Activated naive CD8-positive, alpha-beta T cell treated with anti-CD3 and anti-CD28 coated beads, Interleukin-2, amount 10 ng/mL, durations not matched to agents 7 days and 5 days (primary cell): ENCODE measurements around the gene FOXE1. TPM values are rescaled to one million over a fixed set of nuclear protein-coding genes. Genes with fewer than 3 reads are reported as not detected.
A peak's percentile ranks its signal among the peaks of the same experiment; 100 is the strongest.

ENCODE experiments used
- ATAC-seq: fragments of 150-1000 bp; cut with Tn5 transposase; one replicate; pipeline ENCODE4 v1.10.0; 2021; ENCODE audit warnings: low read depth, moderate library complexity
- POLR2A ChIA-PET: fragments of 350-600 bp; sonication (Branson Sonifier 250); formaldehyde crosslinking; loops from one replicate; lab custom pipeline; 2021; ENCODE audit warnings: antibody characterized with exemption; lab: Charles Lee
- DNase-seq: peaks from one replicate; pipeline ENCODE4 v3.0.0; 2021
- H3K27ac Mint-ChIP-seq: one replicate; pipeline ENCODE4 v1.8.0; 2022; ENCODE audit warnings: mild to moderate bottlenecking, mixed read lengths
- H3K27me3 Mint-ChIP-seq: one replicate; pipeline ENCODE4 v1.8.0; 2022; ENCODE audit warnings: mild to moderate bottlenecking, moderate library complexity, mixed read lengths
- H3K36me3 Mint-ChIP-seq: one replicate; pipeline ENCODE4 v1.8.0; 2021; ENCODE audit warnings: mild to moderate bottlenecking, mixed read lengths
- H3K4me1 Mint-ChIP-seq: one replicate; pipeline ENCODE4 v1.8.0; 2021; ENCODE audit warnings: mixed read lengths
- H3K4me3 Mint-ChIP-seq: one replicate; pipeline ENCODE4 v1.8.0; 2022; ENCODE audit warnings: mild to moderate bottlenecking, moderate library complexity, mixed read lengths
- H3K9me3 Mint-ChIP-seq: one replicate; pipeline ENCODE4 v1.8.0; 2021; ENCODE audit warnings: mixed read lengths
- total RNA-seq, 2 experiments: library from RNA; stranded (reverse); gene quantifications; one replicate each; pipeline ENCODE4 v1.2.3, GENCODE V29; 2021

The FOXE1 gene
- total RNA-seq, 2 experiments from 2014 or later, result 0.09 TPM; not detected in 1

DNA sequence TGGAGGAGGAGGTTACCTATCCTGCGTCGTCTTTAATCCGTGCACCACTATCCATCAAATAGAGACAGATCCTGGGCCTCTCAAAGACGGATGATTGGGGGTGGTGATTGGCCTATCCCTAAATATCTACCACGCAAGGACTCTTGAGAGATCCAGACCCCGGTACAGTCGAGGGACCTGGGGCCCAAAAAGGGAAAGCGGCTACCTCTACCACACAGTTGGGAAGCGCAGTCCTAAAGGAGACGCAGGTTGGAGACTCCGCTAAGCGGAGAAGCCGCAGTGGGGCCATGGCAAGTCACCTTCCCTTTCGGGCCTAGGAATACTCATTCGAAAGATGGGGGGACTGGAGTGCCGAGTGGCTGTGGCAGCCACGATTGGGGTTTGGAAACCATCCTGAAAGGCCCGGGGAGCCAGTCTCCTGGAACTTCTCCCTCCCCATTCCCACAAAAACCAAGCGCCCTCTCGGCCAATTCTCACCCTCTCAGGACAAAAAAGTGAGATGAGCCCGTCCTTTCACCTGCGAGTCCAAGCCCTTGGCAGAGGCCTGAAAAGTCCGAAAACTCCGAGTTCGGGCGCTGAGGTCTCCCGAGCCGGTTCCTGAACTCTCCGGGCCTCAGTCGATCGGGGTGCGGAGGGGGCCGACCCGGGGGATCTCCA, 499 bp upstream of the FOXE1 start:
- H3K27ac Mint-ChIP-seq, result no peak overlapping the region
- H3K9me3 Mint-ChIP-seq, result no peaks in the 10 kb centered on the region
- peaks cover 84% of the 10 kb centered on the region for H3K27me3 Mint-ChIP-seq
- POLR2A ChIA-PET, result no interaction called here
- ATAC-seq (no peak), DNase-seq (no peak)
- no peaks in the 10 kb centered on the region for H3K36me3 Mint-ChIP-seq
- no peak overlapping the region for H3K4me3 Mint-ChIP-seq
- peaks cover 12% of the 10 kb centered on the region for H3K4me1 Mint-ChIP-seq

DNA sequence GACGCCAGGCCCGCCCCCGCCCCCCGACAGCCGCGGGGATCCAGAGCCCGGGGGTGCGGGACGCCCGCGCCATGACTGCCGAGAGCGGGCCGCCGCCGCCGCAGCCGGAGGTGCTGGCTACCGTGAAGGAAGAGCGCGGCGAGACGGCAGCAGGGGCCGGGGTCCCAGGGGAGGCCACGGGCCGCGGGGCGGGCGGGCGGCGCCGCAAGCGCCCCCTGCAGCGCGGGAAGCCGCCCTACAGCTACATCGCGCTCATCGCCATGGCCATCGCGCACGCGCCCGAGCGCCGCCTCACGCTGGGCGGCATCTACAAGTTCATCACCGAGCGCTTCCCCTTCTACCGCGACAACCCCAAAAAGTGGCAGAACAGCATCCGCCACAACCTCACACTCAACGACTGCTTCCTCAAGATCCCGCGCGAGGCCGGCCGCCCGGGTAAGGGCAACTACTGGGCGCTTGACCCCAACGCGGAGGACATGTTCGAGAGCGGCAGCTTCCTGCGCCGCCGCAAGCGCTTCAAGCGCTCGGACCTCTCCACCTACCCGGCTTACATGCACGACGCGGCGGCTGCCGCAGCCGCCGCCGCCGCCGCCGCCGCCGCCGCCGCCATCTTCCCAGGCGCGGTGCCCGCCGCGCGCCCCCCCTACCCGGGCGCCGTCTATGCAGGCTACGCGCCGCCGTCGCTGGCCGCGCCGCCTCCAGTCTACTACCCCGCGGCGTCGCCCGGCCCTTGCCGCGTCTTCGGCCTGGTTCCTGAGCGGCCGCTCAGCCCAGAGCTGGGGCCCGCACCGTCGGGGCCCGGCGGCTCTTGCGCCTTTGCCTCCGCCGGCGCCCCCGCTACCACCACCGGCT, 1.0 kb downstream of the FOXE1 start:
- peak overlapping the region; percentile 84 for H3K4me3 Mint-ChIP-seq
- DNase-seq (peak; percentile 74), ATAC-seq (peak; percentile 66)
- peaks cover 18% of the 10 kb centered on the region for H3K4me1 Mint-ChIP-seq
- no peaks in the 10 kb centered on the region for H3K36me3 Mint-ChIP-seq
- H3K27ac Mint-ChIP-seq, result peak overlapping the region; percentile 70
- no peaks in the 10 kb centered on the region for H3K9me3 Mint-ChIP-seq
- H3K27me3 Mint-ChIP-seq, result peaks cover 84% of the 10 kb centered on the region
- POLR2A ChIA-PET, result no interaction called here

DNA sequence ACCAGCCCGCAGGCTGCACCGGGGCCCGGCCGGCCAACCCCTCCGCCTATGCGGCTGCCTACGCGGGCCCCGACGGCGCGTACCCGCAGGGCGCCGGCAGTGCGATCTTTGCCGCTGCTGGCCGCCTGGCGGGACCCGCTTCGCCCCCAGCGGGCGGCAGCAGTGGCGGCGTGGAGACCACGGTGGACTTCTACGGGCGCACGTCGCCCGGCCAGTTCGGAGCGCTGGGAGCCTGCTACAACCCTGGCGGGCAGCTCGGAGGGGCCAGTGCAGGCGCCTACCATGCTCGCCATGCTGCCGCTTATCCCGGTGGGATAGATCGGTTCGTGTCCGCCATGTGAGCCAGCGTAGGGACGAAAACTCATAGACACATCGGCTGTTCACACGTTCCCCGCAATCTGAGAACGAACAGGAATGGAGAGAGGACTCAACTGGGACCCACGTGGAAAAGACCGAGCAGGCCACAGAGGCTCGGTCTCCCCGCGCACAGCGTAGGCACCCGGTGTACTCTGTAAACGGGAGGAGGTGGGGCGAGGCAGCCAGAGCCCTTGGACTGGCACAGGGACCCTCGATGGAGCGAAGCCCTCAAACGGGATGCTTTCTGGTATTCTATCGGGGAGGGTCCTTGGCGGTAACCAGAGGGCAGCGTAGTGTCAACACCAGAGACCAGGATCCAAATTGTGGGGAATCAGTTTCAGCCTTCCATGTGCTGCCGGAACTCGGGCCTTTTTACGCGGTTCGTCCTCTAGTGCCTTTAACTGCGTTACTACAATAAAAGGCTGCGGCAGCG, 1.9 kb downstream of the FOXE1 start:
- H3K27ac Mint-ChIP-seq, result no peak overlapping the region
- no peaks in the 10 kb centered on the region for H3K36me3 Mint-ChIP-seq
- H3K4me3 Mint-ChIP-seq, result no peak overlapping the region
- H3K27me3 Mint-ChIP-seq, result peaks cover 84% of the 10 kb centered on the region
- ATAC-seq (no peak), DNase-seq (no peak)
- H3K4me1 Mint-ChIP-seq, result peaks cover 18% of the 10 kb centered on the region
- POLR2A ChIA-PET, result no interaction called here
- no peaks in the 10 kb centered on the region for H3K9me3 Mint-ChIP-seq

GRCh38 chr9:97855486-97855875, 2.5 kb downstream of the FOXE1 start:
- Mint-ChIP-seq H3K27ac (no peak overlapping the region), H3K4me1 (peaks cover 18% of the 10 kb centered on the region), H3K9me3 (no peaks in the 10 kb centered on the region), H3K27me3 (peaks cover 84% of the 10 kb centered on the region), H3K4me3 (no peak overlapping the region), H3K36me3 (no peaks in the 10 kb centered on the region)
- ATAC-seq (no peak), DNase-seq (no peak)
- POLR2A ChIA-PET, result no interaction called here

DNA sequence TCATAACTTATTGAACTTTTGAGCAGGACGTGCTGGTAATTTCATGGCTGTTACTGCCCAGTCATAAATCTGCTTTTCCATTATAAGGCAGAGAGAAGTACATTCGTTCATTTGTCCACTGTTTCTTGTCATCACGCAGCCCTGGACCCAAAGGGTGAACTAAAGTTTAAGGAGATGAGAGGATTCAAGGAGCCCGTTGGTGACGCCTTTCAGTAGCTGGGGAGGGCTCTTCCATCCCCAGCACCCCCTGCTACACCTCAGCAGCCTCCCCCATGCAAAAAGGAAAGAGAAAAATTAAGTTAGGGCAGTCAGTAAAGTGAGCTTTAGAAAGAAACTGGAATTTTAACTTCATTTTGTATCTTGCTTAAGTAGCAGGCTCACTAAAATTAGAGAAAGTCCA, 2.9 kb downstream of the FOXE1 start:
- Mint-ChIP-seq H3K27ac (no peak overlapping the region), H3K4me3 (no peak overlapping the region), H3K36me3 (no peaks in the 10 kb centered on the region), H3K27me3 (peaks cover 83% of the 10 kb centered on the region), H3K9me3 (no peaks in the 10 kb centered on the region), H3K4me1 (peaks cover 18% of the 10 kb centered on the region)
- DNase-seq, result no peak
- POLR2A ChIA-PET, result no interaction called here
- no peak for ATAC-seq

- no peak for ATAC-seq
- H3K27ac Mint-ChIP-seq, result no peak overlapping the region
- H3K4me3 Mint-ChIP-seq, result no peak overlapping the region
- H3K36me3 Mint-ChIP-seq, result no peaks in the 10 kb centered on the region
- DNase-seq, result no peak
- no peaks in the 10 kb centered on the region for H3K9me3 Mint-ChIP-seq
- POLR2A ChIA-PET, result no interaction called here
- H3K27me3 Mint-ChIP-seq, result peaks cover 85% of the 10 kb centered on the region
- H3K4me1 Mint-ChIP-seq, result peaks cover 18% of the 10 kb centered on the region
Observed at GRCh38 chr9:97856857-97857605, 4.0 kb downstream of the FOXE1 start.

GRCh38 chr9:97857606-97858392, 4.8 kb downstream of the FOXE1 start:
- ATAC-seq (no peak), DNase-seq (no peak)
- POLR2A ChIA-PET, result no interaction called here
- Mint-ChIP-seq H3K4me3 (peak overlapping the region; percentile 31), H3K4me1 (peaks cover 15% of the 10 kb centered on the region), H3K36me3 (no peaks in the 10 kb centered on the region), H3K9me3 (no peaks in the 10 kb centered on the region), H3K27me3 (peaks cover 82% of the 10 kb centered on the region), H3K27ac (no peak overlapping the region)

GRCh38 chr9:97858393-97858713, 5.3 kb downstream of the FOXE1 start:
- POLR2A ChIA-PET, result no interaction called here
- Mint-ChIP-seq H3K27me3 (peaks cover 79% of the 10 kb centered on the region), H3K36me3 (no peaks in the 10 kb centered on the region), H3K9me3 (no peaks in the 10 kb centered on the region), H3K27ac (no peak overlapping the region), H3K4me3 (peak overlapping the region; percentile 31), H3K4me1 (peaks cover 15% of the 10 kb centered on the region)
- no peak for ATAC-seq
- DNase-seq, result no peak

- Mint-ChIP-seq H3K36me3 (no peaks in the 10 kb centered on the region), H3K27me3 (peaks cover 82% of the 10 kb centered on the region), H3K27ac (no peak overlapping the region), H3K9me3 (no peaks in the 10 kb centered on the region), H3K4me3 (no peak overlapping the region), H3K4me1 (peaks cover 15% of the 10 kb centered on the region)
- POLR2A ChIA-PET, result no interaction called here
- no peak for DNase-seq
- no peak for ATAC-seq
Observed at GRCh38 chr9:97858826-97859225, 5.8 kb downstream of the FOXE1 start.

DNA sequence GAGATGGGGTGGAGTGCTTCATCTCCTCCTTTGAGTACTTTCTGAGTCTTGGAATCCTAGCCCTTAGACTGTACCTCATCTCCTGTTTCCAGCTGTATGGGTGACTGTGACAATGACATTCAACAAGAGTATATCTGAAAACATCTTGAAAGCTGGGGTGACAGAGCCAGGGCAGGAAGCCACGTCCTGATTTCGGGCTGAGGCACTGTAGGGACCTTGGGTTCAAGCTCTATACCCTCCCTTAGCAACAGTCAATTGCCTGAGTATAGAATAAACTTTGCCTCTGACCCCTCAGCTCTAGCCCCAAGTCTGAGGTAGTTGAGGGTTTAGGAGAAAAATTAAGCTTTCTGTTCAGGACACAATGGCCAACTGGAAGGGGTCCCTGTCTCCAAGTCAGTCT, 6.3 kb downstream of the FOXE1 start:
- no peaks in the 10 kb centered on the region for H3K9me3 Mint-ChIP-seq
- peaks cover 12% of the 10 kb centered on the region for H3K4me1 Mint-ChIP-seq
- no peak for DNase-seq
- no peak overlapping the region for H3K4me3 Mint-ChIP-seq
- no peak overlapping the region for H3K27ac Mint-ChIP-seq
- ATAC-seq, result no peak
- H3K27me3 Mint-ChIP-seq, result peaks cover 84% of the 10 kb centered on the region
- POLR2A ChIA-PET, result no interaction called here
- no peaks in the 10 kb centered on the region for H3K36me3 Mint-ChIP-seq

DNA sequence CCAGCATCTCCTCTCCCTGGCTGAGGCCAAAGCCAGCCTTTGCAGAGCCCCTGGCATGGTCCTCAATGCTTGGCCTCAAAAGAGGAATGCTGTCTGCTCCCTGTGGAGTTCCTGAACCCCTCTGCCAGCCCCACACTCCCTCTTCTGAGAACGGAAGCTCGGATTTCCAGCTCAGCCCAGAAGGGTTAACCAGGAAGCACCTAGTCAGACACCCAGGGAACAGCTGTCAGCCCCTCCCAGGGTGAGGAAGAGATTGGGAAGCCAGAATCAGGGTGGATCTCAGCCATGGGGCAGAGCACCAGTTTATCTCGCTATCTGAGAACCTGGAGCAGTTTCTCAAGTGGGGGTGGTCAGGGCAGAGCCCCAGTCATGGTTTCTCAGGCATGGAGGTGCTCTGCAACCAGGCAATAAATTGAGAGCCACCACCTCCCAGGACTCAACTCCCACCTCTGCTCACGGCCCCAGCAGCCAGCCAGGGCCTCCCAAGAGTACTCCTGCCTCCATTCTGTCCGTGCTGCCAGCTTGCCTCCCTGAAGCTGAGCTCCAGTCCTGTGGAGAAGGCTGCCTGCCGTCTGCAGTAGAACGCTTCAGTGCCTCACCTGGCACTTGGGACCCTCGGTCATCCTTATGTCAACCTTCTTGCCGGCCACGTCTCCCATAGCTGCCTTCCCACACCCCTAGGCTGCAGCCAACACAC, 7.6 kb downstream of the FOXE1 start:
- Mint-ChIP-seq H3K27ac (no peak overlapping the region), H3K9me3 (no peaks in the 10 kb centered on the region), H3K4me1 (peaks cover 12% of the 10 kb centered on the region), H3K4me3 (no peak overlapping the region), H3K27me3 (peaks cover 88% of the 10 kb centered on the region), H3K36me3 (no peaks in the 10 kb centered on the region)
- no peak for ATAC-seq
- POLR2A ChIA-PET, result no interaction called here
- DNase-seq, result no peak

- peaks cover 88% of the 10 kb centered on the region for H3K27me3 Mint-ChIP-seq
- ATAC-seq (no peak), DNase-seq (no peak)
- H3K9me3 Mint-ChIP-seq, result peaks cover 2% of the 10 kb centered on the region
- H3K4me1 Mint-ChIP-seq, result peaks cover 12% of the 10 kb centered on the region
- no peaks in the 10 kb centered on the region for H3K36me3 Mint-ChIP-seq
- POLR2A ChIA-PET, result no interaction called here
- H3K27ac Mint-ChIP-seq, result no peak overlapping the region
- no peak overlapping the region for H3K4me3 Mint-ChIP-seq
Observed at GRCh38 chr9:97861148-97861475, 8.1 kb downstream of the FOXE1 start.
